Mammary epithelial cell (primary cell): ENCODE data around the gene TSHR.

Experiments
- EZH2 ChIP-seq: IDR thresholded peaks from 2 replicates; pipeline ENCODE4 v1.6.1; 2012; ENCODE audit warnings: low read length, inconsistent platforms, borderline replicate concordance
- TF ChIP-seq, protein P1 (sequence below), 2 donors: IDR thresholded peaks in 1 of 2; conservative IDR thresholded peaks in 1 of 2; 2 replicates each; pipeline ENCODE4 v1.5.1; 2011 to 2012; ENCODE audit warnings: inconsistent platforms in 2 of 2, low read length in 2 of 2, mild to moderate bottlenecking in 2 of 2, control low read depth in 1 of 2, low read depth in 1 of 2; ENCODE audit not compliant: insufficient read depth in 1 of 2; ENCODE audit errors: extremely low read depth in 1 of 2

DNA sequence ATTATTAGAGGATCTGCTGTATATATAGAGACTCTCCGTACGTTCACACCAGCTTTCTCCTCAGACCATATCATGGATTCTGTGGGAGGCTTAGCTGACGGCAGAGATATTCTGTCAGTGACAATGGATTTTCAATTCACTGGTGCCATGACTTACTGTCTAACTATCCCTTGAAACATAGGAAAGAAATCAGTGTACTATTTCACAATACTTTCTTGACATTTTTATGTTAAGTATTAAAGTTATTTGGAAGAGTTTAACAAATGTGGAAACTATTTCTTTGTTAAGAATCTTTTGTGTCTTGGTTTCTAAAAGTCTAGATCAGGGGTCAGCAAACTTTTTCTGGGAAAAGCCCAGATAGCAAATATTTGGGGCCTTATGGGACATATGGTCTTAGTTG lies 146.8 kb downstream of the TSHR start:
- TF ChIP-seq, protein P1, sequence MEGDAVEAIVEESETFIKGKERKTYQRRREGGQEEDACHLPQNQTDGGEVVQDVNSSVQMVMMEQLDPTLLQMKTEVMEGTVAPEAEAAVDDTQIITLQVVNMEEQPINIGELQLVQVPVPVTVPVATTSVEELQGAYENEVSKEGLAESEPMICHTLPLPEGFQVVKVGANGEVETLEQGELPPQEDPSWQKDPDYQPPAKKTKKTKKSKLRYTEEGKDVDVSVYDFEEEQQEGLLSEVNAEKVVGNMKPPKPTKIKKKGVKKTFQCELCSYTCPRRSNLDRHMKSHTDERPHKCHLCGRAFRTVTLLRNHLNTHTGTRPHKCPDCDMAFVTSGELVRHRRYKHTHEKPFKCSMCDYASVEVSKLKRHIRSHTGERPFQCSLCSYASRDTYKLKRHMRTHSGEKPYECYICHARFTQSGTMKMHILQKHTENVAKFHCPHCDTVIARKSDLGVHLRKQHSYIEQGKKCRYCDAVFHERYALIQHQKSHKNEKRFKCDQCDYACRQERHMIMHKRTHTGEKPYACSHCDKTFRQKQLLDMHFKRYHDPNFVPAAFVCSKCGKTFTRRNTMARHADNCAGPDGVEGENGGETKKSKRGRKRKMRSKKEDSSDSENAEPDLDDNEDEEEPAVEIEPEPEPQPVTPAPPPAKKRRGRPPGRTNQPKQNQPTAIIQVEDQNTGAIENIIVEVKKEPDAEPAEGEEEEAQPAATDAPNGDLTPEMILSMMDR (conservative IDR thresholded peaks at IDR 0.05 in 1 of 2, IDR thresholded peaks at IDR 0.05 in 1 of 2; ENCODE audit: extremely low read depth in 1 of 2, insufficient read depth in 1 of 2, low read depth in 1 of 2, low read length in 2 of 2), result no peak
- TF ChIP-seq EZH2, result no peak
